Measurements from ENCODE around the gene CXCL10. TPM values are rescaled to one million over a fixed set of nuclear protein-coding genes. Genes with fewer than 3 reads are reported as not detected.
A peak's percentile ranks its signal among the peaks of the same experiment; 100 is the strongest.

The CXCL10 gene
- total RNA-seq, 1 donor from 2014 or later, result not detected

DNA sequence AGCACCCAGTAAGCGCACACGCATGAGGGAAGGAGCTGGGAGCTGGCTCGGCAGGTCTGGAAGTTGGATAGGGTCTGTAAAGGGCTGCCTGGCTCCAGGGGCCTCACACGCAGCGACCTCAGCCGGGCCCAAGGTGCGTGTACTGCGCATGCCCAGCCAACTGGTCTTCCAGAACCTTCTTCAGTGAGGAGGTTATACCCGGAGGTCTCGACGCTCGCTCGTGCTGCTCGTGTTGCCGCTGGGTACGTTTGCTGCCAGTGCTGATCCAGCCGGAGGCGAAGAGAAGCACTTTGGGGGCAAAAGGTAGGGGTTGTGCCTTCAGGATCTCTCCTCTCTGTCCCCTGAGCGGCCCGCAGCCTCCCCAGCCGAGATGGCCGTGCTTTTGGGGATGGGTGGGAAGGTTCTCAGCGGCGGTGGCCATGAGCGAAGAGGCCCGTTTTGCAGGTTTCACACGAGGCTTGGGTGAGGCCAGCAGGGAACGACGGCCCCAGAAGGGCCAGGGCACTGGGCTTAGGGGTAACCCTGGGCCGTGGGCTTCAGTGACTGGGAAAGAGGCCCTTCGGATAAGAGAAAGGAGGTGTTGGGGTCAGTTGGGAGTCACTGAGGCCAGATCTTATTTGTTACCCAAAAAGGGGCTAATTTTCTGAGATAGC is 12.2 kb downstream of the CXCL10 start:
- Histone ChIP-seq H3K27me3 (ENCODE audit: control insufficient read depth, insufficient read depth, low read length) (no peaks in the 10 kb centered on the region), H3K36me3 (ENCODE audit: control insufficient read depth, insufficient read depth, low read length) (no peaks in the 10 kb centered on the region), H3K4me3 (ENCODE audit: low read depth, low read length) (no peak overlapping the region)
- no peak for FAIRE-seq
- TF ChIP-seq, protein P1, sequence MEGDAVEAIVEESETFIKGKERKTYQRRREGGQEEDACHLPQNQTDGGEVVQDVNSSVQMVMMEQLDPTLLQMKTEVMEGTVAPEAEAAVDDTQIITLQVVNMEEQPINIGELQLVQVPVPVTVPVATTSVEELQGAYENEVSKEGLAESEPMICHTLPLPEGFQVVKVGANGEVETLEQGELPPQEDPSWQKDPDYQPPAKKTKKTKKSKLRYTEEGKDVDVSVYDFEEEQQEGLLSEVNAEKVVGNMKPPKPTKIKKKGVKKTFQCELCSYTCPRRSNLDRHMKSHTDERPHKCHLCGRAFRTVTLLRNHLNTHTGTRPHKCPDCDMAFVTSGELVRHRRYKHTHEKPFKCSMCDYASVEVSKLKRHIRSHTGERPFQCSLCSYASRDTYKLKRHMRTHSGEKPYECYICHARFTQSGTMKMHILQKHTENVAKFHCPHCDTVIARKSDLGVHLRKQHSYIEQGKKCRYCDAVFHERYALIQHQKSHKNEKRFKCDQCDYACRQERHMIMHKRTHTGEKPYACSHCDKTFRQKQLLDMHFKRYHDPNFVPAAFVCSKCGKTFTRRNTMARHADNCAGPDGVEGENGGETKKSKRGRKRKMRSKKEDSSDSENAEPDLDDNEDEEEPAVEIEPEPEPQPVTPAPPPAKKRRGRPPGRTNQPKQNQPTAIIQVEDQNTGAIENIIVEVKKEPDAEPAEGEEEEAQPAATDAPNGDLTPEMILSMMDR (IDR thresholded peaks at IDR 0.05; ENCODE audit: insufficient read depth, low read length, severe bottlenecking), result no peak
- DNase-seq (ENCODE audit: low read depth), result no peak

DNA sequence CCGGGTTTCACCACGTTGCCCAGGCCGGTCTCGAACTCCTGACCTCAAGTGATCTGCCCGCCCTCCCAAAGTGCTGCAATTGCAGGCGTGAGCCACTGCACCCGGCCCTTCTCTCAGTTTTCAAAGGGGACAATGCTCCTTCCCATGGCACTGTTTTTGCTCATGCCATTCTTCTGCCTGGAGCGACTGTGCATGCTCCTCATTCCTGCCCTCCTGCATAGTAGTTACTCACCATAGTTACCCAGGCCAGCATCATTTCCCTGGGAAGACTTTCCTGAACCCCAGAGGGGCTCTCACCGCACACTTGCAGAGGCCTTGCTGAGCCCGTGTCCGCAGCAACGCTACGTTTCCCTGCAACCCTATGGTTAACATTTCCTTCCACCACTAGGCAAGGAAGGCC is 12.7 kb downstream of the CXCL10 start:
- no peak for DNase-seq (ENCODE audit: low read depth)
- no peaks in the 10 kb centered on the region for H3K27me3 ChIP-seq (ENCODE audit: control insufficient read depth, insufficient read depth, low read length)
- TF ChIP-seq, protein P1 (IDR thresholded peaks at IDR 0.05; ENCODE audit: insufficient read depth, low read length, severe bottlenecking), result no peak

DNA sequence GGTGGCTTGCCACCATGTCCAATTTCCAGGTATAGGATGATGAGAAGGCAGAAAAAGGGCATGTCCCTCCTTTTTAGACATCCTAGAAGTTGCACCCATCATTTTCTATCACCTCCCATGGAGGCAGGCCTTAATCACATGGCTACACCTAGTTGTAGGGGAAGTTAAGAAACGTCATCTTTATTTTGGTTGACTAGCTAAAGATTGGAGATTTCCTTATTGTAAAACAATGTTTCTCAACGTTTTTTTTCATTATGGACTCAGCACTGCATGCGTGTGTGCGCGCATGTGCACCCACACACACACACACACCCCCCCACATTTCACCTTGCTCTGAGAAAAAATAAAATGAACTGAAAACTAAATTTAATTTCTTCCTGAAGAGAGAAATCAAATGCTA is 14.0 kb downstream of the CXCL10 start:
- TF ChIP-seq, protein P1 (IDR thresholded peaks at IDR 0.05; ENCODE audit: insufficient read depth, low read length, severe bottlenecking), result no peak
- FAIRE-seq, result no peak
- no peak for DNase-seq (ENCODE audit: low read depth)
- Histone ChIP-seq H3K27me3 (ENCODE audit: control insufficient read depth, insufficient read depth, low read length) (no peaks in the 10 kb centered on the region), H3K4me3 (ENCODE audit: low read depth, low read length) (no peak overlapping the region), H3K36me3 (ENCODE audit: control insufficient read depth, insufficient read depth, low read length) (no peaks in the 10 kb centered on the region)

More for the DNA sequence above, 12.7 kb downstream of the CXCL10 start:
- Histone ChIP-seq H3K36me3 (ENCODE audit: control insufficient read depth, insufficient read depth, low read length) (no peaks in the 10 kb centered on the region), H3K4me3 (ENCODE audit: low read depth, low read length) (no peak overlapping the region)
- no peak for FAIRE-seq

DNA sequence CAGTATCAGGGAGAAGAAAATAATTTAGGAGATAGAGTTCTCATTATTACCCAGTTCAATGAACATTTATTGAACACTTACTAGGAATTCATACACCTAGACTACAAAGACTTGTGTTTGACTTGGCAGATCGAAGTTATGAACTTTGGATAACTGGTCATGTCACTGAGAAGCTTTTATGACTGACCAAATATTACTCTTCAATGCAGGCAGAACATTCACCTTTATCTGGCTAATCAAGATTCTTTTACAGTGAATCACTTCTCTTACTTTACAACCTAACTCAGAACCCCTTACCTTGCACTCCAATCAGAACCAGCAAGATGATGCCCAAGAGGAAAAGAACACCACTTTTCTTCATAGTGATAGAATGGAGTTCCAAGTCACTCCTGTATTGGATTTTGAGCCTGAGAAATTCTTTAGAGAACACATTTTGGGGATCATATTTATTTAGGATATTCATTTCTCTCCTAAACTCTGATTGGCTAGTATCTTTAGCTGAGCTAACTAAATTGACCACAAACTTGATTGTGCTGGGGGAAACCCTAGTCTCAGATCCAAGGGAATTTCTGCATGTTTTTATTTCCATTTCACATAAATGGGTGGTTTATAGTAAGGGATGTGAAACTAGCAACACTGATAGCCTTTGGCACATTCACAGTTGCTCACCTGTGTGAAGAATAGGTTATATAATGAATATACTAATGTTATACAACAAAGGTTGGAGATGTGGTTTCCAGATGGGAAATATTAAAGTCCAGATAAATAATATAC is 16.0 kb downstream of the CXCL10 start, which contains the start of gene CXCL9:
TSS of gene CXCL9 (minus strand) at position 421 of the 774 bp plus-strand sequence. CDS start at position 361, 60 bp downstream.
- DNase-seq (ENCODE audit: low read depth), result peak; percentile 87
- no peak within 1 kb of the TSS for H3K4me3 ChIP-seq (ENCODE audit: low read depth, low read length)
- H3K27me3 ChIP-seq (ENCODE audit: control insufficient read depth, insufficient read depth, low read length), result no peaks in the 10 kb centered on the region
- no peak for FAIRE-seq
- H3K36me3 ChIP-seq (ENCODE audit: control insufficient read depth, insufficient read depth, low read length), result no peaks in the 10 kb centered on the region
- TF ChIP-seq, protein P1 (IDR thresholded peaks at IDR 0.05; ENCODE audit: insufficient read depth, low read length, severe bottlenecking), result no peak

DNA sequence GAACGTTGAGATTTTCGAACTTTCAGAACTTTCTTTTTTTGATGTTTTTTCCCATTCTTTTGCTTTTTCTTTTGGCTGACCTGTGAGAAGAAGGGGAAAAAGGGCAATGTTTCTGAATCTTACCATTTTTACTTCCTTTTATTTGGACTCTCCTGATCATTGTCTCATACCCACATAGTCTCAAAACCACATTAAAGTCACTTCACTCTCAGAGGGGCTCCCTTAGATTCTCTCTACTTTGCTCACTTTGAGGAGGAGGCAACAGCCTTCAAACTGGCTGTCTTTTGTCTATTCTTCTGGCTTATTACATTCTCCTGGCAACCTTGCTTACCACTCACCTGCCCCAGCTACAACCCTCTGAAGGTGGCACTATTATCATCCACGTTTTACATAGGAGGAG is 19.7 kb downstream of the CXCL10 start:
- Histone ChIP-seq H3K4me3 (ENCODE audit: low read depth, low read length) (no peak overlapping the region), H3K27me3 (ENCODE audit: control insufficient read depth, insufficient read depth, low read length) (no peaks in the 10 kb centered on the region), H3K36me3 (ENCODE audit: control insufficient read depth, insufficient read depth, low read length) (no peaks in the 10 kb centered on the region)
- FAIRE-seq (no peak), DNase-seq (ENCODE audit: low read depth) (no peak)
- TF ChIP-seq, protein P1 (IDR thresholded peaks at IDR 0.05; ENCODE audit: insufficient read depth, low read length, severe bottlenecking), result no peak
